HepG2 (cell line): ENCODE results near the gene CAPN15. TPM values are rescaled to one million over a fixed set of nuclear protein-coding genes. Genes with fewer than 3 reads are reported as not detected.

Source experiments
- ATAC-seq: fragments of 200-7000 bp; cut with Tn5 transposase; 3 replicates; pipeline ENCODE4 v1.9.1; 2020; ENCODE audit warnings: mild to moderate bottlenecking, moderate library complexity
- BruUV-seq: library from RNA; stranded (reverse); fragments of 400-500 nt; replicated peaks from 2 replicates; lab custom pipeline; 2021; lab: Mats Ljungman, UMichigan
- CTCF ChIA-PET: fragments of 300-600 bp; formaldehyde crosslinking; extraction: SDS; loops from one replicate; lab custom pipeline; 2021; ENCODE audit warnings: low total read pairs, inconsistent platforms, low intra/inter-chr PET ratio; lab: Yijun Ruan, JAX
- POLR2A ChIA-PET: fragments of 350-600 bp; sonication (Branson Sonifier 250); formaldehyde crosslinking; loops from one replicate; lab custom pipeline; 2020; ENCODE audit warnings: antibody characterized with exemption, inconsistent platforms; lab: Yijun Ruan, JAX
- DNase-seq: peaks from one replicate; pipeline ENCODE4 v3.0.0-alpha.2; 2015; ENCODE audit warnings: low spot score
- FAIRE-seq: peaks from 3 replicates; lab custom pipeline; 2011; peaks lifted over from hg19 to GRCh38; lab: Jason Lieb, UNC
- H2AFZ ChIP-seq: one replicate; pipeline ENCODE4 v1.6.1; 2011; ENCODE audit warnings: low read length, inconsistent platforms
- H3K27ac ChIP-seq: fragments of 300-600 bp; 3 replicates; pipeline ENCODE4 v1.8.0; 2011; ENCODE audit warnings: mixed run types, mild to moderate bottlenecking, mixed read lengths, low read length, inconsistent platforms; ENCODE audit not compliant: insufficient read depth; ENCODE audit errors: extremely low read length
- H3K27me3 ChIP-seq, 2 experiments: fragments of 200-600 bp in 1 of 2; 2 replicates in 1 of 2; 3 replicates in 1 of 2; pipeline versions ENCODE4 v1.6.0 to v1.8.0; 2011; ENCODE audit warnings: low read length in 2 of 2, mild to moderate bottlenecking in 2 of 2, moderate library complexity in 2 of 2, inconsistent platforms in 1 of 2; ENCODE audit not compliant: insufficient read depth in 2 of 2, control insufficient read depth in 1 of 2
- H3K36me3 ChIP-seq, 2 experiments: fragments of 200-600 bp in 1 of 2; replicated peaks in 1 of 2; 2 replicates in 1 of 2; 3 replicates in 1 of 2; pipeline versions ENCODE4 v1.5.1 to v1.8.0; 2011; ENCODE audit warnings: low read length in 2 of 2, inconsistent platforms in 1 of 2; ENCODE audit not compliant: insufficient read depth in 2 of 2, control insufficient read depth in 1 of 2
- H3K4me1 ChIP-seq: 2 replicates; pipeline ENCODE4 v1.5.1; 2012; ENCODE audit warnings: low read length, inconsistent platforms; ENCODE audit not compliant: insufficient read depth
- H3K4me2 ChIP-seq: 2 replicates; pipeline ENCODE4 v1.6.0; 2011; ENCODE audit warnings: low read depth, low read length, inconsistent platforms
- H3K4me3 ChIP-seq, 3 experiments: fragments of 200-600 bp in 1 of 3; sonication (generic), shearing (Covaris generic) in 1 of 3; replicated peaks in 1 of 3; 2 replicates each; pipeline ENCODE4 v1.5.1; 2011 to 2016; ENCODE audit warnings: low read length in 3 of 3, inconsistent platforms in 2 of 3, low read depth in 2 of 3, mild to moderate bottlenecking in 2 of 3, control low read depth in 1 of 3, mixed read lengths in 1 of 3; ENCODE audit not compliant: insufficient read depth in 1 of 3
- H3K79me2 ChIP-seq: one replicate; pipeline ENCODE4 v1.6.1; 2011; ENCODE audit warnings: low read length, inconsistent platforms; ENCODE audit not compliant: insufficient read depth
- H3K9ac ChIP-seq: 2 replicates; pipeline ENCODE4 v1.6.0; 2011; ENCODE audit warnings: mild to moderate bottlenecking, low read depth, low read length, inconsistent platforms; ENCODE audit not compliant: insufficient read depth
- H3K9me3 ChIP-seq: 2 replicates; pipeline ENCODE4 v1.5.1; 2012; ENCODE audit warnings: mild to moderate bottlenecking, low read length
- H4K20me1 ChIP-seq: 2 replicates; pipeline ENCODE4 v1.6.0; 2011; ENCODE audit warnings: inconsistent platforms, mild to moderate bottlenecking, low read length, moderate library complexity; ENCODE audit not compliant: insufficient read depth
- AGO2 ChIP-seq: fragments of 200-400 bp; formaldehyde crosslinking; optimal IDR thresholded peaks from 2 replicates; pipeline ENCODE3; 2017; ENCODE audit warnings: mild to moderate bottlenecking, low read depth, low read length, moderate library complexity
- CREB1 ChIP-seq, 2 experiments: fragments of 450-650 bp in 1 of 2; IDR thresholded peaks; 2 replicates each; pipeline ENCODE4 v1.6.1; 2016 to 2017; ENCODE audit warnings: control low read depth in 1 of 2, mild to moderate bottlenecking in 1 of 2, missing compliant biosample characterization in 1 of 2, missing genetic modification characterization in 1 of 2
- ETV5 ChIP-seq: IDR thresholded peaks from 2 replicates; pipeline ENCODE4 v1.6.1; 2018; ENCODE audit warnings: missing biosample characterization, missing genetic modification reagents, inconsistent platforms, borderline replicate concordance
- JARID2 ChIP-seq: sonication (generic); formaldehyde crosslinking; IDR thresholded peaks from 2 replicates; pipeline ENCODE4 v1.8.1; 2023; ENCODE audit warnings: missing genetic modification reagents, inconsistent platforms; ENCODE audit not compliant: insufficient replicate concordance
- ZNF124 ChIP-seq: sonication (generic); formaldehyde crosslinking; IDR thresholded peaks from 2 replicates; pipeline ENCODE4 v1.4.0; 2020; ENCODE audit warnings: missing genetic modification reagents
- ZZZ3 ChIP-seq: sonication (generic); formaldehyde crosslinking; IDR thresholded peaks from 2 replicates; pipeline ENCODE4 v1.4.0; 2020; ENCODE audit warnings: missing genetic modification reagents, mild to moderate bottlenecking, borderline replicate concordance
- WGBS: methylation state at CpG from one replicate; pipeline ENCODE4 v1.1.6; 2017; ENCODE audit warnings: low lambda C conversion rate; 5-methylcytosine and 5-hydroxymethylcytosine counted together
- in situ Hi-C: cut with HindIII; loops from 2 replicates; pipeline ENCODE4 v1.10.0; 2017; ENCODE audit warnings: low pct_unique_long_range_greater_than_20kb; ENCODE audit not compliant: extremely low pct_ligation_motif_present
- intact Hi-C: fragments of 100-400 bp; cut with micrococcal nuclease; formaldehyde crosslinking; loops from one replicate; pipeline ENCODE4 v1.10.0; 2022; ENCODE audit not compliant: unreplicated experiment
- polyA plus RNA-seq, 8 experiments: library from polyadenylated mRNA; depleted of rRNA in 3 of 8; stranded (reverse) in 7 of 8; unstranded in 1 of 8; fragments of >200 nt; fragmentation: Illumina TruSeq in 4 of 8; extraction: Trizol in 4 of 8; gene quantifications; 2 replicates each; pipeline versions ENCODE4 v1.2.1 to v1.2.3, GENCODE V29; 2011 to 2016; ENCODE audit warnings: low read depth in 4 of 8, missing spikeins in 1 of 8, mixed read lengths in 1 of 8; ENCODE audit not compliant: insufficient read depth in 1 of 8
- total RNA-seq, 5 experiments: library from RNA; depleted of rRNA; stranded (reverse); fragments of >200 nt; fragmentation: Illumina TruSeq; extraction: Trizol; gene quantifications; 2 replicates each; pipeline ENCODE4 v1.2.3, GENCODE V29; 2016; ENCODE audit warnings: low read depth in 1 of 5
- TF ChIP-seq, protein P1 (sequence below): sonication (generic); formaldehyde crosslinking; IDR thresholded peaks from 2 replicates; pipeline ENCODE4 v1.5.0; 2020; ENCODE audit warnings: mild to moderate bottlenecking, missing genetic modification reagents, moderate library complexity
- TF ChIP-seq, protein P2 (sequence below): sonication (generic); formaldehyde crosslinking; IDR thresholded peaks from 2 replicates; pipeline ENCODE4 v1.4.0; 2020; ENCODE audit warnings: missing genetic modification reagents

The CAPN15 gene
- total and polyA plus RNA-seq, 2 of the 13 experiments (the other 11 are each of a cell fraction or from before 2014, with no cell fraction given) = 14.9 to 24.5 TPM

DNA sequence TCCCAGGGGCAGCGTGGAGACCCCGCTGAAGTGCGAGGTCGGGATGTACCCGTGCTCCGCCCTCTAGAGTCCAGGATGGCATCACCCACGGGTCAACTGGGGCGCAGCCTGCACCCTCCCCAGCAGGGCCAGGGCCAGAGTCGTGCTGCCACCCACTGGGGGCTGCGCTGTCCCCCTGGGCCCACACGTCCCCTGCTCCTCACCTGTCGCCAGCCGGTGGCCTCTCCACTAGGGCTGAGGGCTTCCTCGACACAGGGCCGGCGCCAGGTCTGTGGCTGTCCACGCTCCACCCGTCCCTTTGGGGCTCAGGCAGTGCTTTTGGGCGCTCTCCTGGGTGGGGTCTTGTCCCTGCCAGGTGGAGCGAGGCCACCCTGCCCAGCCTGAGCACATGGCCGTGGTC is 21.1 kb downstream of the CAPN15 start:
- H3K4me3 ChIP-seq = no peak overlapping the region
- ATAC-seq (no peak), FAIRE-seq (no peak), DNase-seq (no peak)
- H3K36me3 ChIP-seq = peaks cover 5 to 8% of the 10 kb centered on the region in 2 experiments; a peak in 2 of 5 replicates
- H3K27ac ChIP-seq = no peak overlapping the region
- peaks cover 7% of the 10 kb centered on the region for H3K4me1 ChIP-seq
- no TSS peak for BruUV-seq
- intact Hi-C loops = no loop called here
- in situ Hi-C loops = no loop called here
- no peak overlapping the region for H2AFZ ChIP-seq
- no peaks in the 10 kb centered on the region for H4K20me1 ChIP-seq
- no peak overlapping the region for H3K4me2 ChIP-seq
- no peaks in the 10 kb centered on the region for H3K27me3 ChIP-seq
- no peaks in the 10 kb centered on the region for H3K9me3 ChIP-seq
- ChIA-PET CTCF (no interaction called here), POLR2A (no interaction called here)
- H3K79me2 ChIP-seq = peaks cover 14% of the 10 kb centered on the region
- WGBS = 100% methylated on average over 5 of the region's 21 CpGs
- TF ChIP-seq AGO2 (peak; percentile 45), ETV5 (no peak)
- H3K9ac ChIP-seq = no peak overlapping the region

DNA sequence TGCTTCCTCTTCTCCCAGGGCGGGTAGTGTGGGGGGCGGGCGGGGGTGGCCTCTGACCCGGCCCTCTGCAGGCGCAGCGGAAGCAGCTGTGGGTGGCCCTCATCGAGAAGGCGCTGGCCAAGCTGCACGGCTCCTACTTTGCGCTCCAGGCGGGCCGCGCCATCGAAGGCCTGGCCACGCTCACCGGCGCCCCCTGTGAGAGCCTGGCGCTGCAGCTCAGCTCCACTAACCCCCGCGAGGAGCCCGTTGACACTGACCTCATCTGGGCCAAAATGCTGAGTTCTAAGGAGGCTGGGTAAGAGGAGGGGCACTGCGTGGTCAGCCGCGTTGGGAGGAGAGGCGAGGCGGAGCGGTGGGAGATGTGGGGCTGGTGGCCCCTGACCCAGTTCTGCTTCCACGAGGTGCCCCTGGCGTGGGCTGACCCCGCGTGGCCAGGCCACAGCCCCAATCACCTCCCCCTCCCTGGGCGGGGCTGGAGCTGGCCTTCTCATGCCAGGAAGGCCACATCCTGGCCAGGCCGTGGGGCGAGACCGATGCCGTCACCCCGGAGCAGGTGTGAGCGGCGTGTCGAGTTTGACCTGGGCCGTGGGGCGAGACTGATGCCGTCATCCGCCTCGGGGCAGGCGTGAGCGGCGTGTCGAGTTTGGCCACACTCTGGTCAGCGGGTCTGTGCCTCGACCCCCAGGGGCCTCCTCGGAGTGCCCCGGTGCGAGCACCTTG is 22.2 kb downstream of the CAPN15 start:
- BruUV-seq = no TSS peak

More for the DNA sequence above, 22.2 kb downstream of the CAPN15 start:
- Histone ChIP-seq H3K79me2 (peaks cover 5% of the 10 kb centered on the region), H3K9me3 (no peaks in the 10 kb centered on the region), H4K20me1 (no peaks in the 10 kb centered on the region), H3K9ac (no peak overlapping the region), H3K4me1 (peaks cover 12% of the 10 kb centered on the region), H3K27me3 (no peaks in the 10 kb centered on the region), H3K36me3 (peaks cover 4 to 8% of the 10 kb centered on the region in 2 experiments; a peak in 2 of 5 replicates), H3K4me3 (no peak overlapping the region), H2AFZ (no peak overlapping the region), H3K27ac (no peak overlapping the region), H3K4me2 (no peak overlapping the region)
- ATAC-seq (no peak), FAIRE-seq (no peak), DNase-seq (no peak)
- TF ChIP-seq, protein P1, sequence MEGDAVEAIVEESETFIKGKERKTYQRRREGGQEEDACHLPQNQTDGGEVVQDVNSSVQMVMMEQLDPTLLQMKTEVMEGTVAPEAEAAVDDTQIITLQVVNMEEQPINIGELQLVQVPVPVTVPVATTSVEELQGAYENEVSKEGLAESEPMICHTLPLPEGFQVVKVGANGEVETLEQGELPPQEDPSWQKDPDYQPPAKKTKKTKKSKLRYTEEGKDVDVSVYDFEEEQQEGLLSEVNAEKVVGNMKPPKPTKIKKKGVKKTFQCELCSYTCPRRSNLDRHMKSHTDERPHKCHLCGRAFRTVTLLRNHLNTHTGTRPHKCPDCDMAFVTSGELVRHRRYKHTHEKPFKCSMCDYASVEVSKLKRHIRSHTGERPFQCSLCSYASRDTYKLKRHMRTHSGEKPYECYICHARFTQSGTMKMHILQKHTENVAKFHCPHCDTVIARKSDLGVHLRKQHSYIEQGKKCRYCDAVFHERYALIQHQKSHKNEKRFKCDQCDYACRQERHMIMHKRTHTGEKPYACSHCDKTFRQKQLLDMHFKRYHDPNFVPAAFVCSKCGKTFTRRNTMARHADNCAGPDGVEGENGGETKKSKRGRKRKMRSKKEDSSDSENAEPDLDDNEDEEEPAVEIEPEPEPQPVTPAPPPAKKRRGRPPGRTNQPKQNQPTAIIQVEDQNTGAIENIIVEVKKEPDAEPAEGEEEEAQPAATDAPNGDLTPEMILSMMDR (CRISPR knock-in tag) = peak; percentile 30; the same call in 1 of the 2 replicates
- TF ChIP-seq ZNF124 (CRISPR knock-in tag) (no peak), ZZZ3 (CRISPR knock-in tag) (no peak), AGO2 (peak; percentile 21), CREB1 (IDR thresholded peaks at IDR 0.05) (no peak), CREB1 (CRISPR knock-in tag; IDR thresholded peaks at IDR 0.05) (no peak), JARID2 (CRISPR knock-in tag) (no peak)
- TF ChIP-seq, protein P2, sequence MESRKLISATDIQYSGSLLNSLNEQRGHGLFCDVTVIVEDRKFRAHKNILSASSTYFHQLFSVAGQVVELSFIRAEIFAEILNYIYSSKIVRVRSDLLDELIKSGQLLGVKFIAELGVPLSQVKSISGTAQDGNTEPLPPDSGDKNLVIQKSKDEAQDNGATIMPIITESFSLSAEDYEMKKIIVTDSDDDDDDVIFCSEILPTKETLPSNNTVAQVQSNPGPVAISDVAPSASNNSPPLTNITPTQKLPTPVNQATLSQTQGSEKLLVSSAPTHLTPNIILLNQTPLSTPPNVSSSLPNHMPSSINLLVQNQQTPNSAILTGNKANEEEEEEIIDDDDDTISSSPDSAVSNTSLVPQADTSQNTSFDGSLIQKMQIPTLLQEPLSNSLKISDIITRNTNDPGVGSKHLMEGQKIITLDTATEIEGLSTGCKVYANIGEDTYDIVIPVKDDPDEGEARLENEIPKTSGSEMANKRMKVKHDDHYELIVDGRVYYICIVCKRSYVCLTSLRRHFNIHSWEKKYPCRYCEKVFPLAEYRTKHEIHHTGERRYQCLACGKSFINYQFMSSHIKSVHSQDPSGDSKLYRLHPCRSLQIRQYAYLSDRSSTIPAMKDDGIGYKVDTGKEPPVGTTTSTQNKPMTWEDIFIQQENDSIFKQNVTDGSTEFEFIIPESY (CRISPR knock-in tag) = peak; percentile 98
- ChIA-PET CTCF (no interaction called here), POLR2A (no interaction called here)
- in situ Hi-C loops (no loop called here), intact Hi-C loops (no loop called here)
- 97% methylated on average over 35 of the region's 54 CpGs for WGBS
